Stimulated activated CD4-positive, alpha-beta T cell treated with anti-CD3 and anti-CD28 coated beads, Interleukin-2, amount 100 ng/mL, for 24 hours (primary cell): ENCODE data around the gene PIGW.

ENCODE experiments used
- DNase-seq, 2 donors: peaks; one replicate each; pipeline ENCODE4 v3.0.0-alpha.2; 2020

The PIGW gene

DNA sequence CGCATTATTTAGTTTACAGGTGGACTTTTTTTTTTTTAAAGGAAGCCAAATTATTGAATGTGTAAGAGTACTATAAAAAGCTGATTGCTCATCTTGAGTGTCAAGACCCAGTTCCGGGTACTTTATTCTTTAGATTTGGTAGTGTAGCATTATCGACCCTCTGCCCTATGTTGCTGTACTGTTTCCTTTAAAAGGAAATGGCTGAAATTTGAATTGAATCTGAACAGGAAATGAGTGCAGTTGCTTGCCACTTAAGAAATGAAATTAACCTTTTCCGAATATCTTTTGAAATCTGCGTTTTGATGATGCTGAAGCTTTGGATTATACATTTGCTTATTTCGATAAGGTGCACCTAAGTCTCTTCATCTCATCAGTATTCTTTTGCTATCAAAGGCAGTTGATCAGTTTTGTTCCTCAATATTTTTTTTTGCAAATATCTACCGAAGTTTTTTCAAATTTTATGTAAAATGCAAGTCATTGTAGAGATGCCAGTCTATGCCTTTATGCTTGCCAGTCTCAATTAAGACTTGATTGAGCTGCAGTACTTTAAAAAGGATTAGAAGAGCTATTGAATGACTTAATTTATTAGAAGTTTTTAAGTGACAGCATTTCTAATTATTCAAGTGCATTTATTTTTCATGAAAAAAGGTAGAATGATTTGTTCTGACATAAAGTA is 11.8 kb downstream of the PIGW start:
- no peak for DNase-seq

DNA sequence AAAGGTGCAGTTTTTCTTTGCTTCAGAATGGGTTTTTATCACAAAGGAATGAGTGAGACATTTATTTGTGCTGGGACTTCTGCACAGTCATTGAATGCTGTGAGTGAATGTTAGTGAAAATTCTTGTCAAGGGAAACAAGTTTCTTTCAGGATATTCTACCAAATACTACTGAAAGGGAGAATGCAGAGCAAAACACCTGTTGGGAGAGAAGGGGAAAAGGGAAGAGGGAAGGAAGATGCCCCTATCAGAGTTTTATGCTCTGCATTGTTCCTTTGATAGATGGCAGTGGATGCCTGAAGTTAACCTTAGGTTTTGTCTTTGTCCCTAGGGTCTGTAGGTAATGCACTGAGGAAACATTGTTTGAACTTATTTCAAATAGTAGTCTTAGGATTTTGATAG is 13.0 kb downstream of the PIGW start:
- no peak for DNase-seq

DNA sequence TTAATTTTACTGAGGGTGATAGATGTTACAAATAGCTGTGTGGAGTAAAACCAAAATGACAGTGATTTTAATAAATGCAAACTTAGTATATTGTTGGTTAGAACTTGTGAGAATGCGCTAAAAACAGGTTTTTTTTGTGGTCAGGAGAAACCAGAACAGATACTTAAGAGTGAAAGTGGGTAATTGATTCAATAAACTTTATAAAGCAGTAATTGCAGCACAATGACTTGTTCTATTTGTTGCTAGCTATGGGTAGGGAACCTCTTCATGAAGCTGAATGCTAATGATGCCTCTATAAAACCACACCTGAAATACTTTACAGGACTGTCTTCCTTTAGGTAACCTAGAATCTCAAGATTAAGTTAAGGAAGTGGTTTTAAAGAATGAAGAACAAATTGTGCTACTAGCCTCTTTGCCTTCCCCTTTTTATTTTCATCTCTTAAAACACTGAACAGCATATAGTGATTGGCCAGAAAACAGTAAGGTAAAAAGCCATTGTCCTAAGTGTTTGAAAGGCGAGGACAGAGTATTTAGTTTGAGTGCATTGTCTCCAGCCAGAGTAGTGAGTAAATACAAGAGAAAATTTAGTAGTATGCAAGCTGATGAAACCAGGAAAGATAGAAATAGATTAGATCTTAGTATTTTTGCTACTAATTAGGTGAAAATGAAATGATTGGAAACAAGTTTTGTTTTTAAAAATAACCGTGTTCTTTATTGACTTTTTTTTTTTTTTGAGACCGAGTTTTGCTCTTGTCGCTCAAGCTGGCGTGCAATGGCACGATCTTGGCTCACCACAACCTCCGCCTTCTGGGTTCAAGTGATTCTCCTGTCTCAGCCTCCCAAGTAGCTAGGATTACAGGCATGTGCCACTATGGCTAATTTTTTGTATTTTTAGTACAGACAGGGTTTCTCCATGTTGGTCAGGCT is 16.0 kb downstream of the PIGW start:
- no peak for DNase-seq

DNA sequence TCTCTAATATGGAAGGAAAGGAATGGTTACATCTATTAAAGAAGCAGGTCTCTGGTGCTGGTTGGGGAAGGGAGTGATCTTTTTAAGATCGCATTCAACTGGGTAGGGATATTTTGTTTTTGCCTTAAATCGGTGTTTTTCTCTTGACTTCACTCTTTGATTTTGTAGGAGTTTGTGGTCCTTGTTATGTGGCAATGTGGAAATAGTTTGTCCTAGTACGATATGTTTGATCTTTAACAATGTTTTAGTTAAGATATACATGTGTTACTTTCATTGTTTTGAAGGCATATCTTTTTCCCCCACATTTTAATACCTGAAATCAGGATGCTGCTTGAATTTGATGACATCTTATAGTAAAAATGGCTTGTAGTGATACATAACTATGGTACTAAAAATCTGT is 18.7 kb downstream of the PIGW start:
- DNase-seq = no peak

DNA sequence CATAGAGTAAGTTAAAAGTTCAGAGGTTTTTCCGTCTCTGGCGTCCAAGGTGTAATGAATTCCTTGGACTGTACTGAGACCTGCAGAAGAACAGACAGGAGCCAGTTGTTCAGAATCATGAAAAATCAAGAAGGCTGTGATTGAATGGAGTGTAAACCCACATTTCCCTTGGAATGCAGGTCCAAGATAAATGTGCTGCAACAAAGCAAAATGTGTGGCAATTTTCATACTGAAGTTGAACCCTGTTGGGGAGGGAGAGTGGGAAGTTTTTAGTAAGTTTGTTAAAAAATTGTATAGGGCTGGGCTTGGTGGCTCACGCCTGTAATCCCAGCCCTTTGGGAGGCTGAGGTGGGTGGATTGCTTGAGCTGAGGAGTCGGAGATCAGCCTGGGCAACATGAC is 31.3 kb downstream of the PIGW start:
- no peak for DNase-seq

DNA sequence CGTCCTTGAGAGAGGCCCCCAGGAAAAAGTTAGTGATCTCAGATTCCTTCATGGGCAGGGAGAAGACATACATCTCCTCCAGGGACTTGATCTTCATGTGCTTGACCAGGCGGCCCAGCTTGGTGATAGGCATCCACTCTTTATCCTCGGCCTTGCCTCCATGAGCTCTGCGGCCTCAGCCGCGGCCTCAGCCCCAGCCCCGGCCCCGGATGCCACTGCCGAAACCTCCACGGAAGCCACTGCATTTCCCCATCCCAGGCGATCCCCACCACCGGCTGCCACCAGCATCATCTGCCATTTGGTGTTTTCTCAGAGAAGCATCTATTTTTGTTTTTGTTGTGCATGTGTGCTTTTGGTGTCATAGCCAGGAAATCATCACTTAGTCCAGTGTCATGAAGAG is 40.2 kb downstream of the PIGW start:
- no peak for DNase-seq

DNA sequence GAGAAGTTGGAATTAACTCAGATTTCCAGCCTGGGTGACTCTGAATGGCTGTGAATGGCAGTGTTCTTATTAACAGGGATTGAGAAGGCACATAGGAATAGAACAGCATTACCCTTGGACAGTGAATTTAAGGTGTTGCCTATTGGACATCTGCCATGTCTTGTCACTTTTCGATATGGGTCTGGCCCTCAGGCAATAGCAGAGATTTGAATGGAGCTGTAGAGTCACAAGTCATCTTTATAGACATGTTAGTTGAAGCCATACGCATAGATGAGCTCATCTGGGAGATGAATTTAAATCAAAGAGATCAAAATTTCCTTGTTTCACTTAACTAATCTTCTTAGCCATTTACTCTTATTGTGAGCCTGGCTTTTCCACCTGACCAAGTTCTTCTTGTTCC is 42.0 kb downstream of the PIGW start:
- no peak for DNase-seq

DNA sequence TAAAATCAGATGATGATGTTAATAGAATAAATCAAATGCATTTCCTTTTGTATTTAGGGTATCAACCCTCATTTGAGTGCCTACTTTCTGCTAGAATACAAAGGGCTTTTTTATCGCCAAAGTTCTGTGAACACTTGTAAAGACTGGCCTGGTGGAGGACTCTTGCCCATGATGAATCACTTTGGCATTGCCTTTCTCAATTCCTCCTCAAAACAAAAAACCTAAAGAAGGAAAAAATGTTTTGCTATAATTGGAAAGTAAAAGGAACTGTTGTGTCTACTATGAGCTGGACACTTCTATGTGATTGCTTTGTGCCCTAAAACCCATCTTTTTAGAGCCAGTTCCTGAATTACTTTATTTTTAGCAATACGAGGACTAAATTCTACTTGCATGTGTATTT is 43.9 kb downstream of the PIGW start:
- no peak for DNase-seq

DNA sequence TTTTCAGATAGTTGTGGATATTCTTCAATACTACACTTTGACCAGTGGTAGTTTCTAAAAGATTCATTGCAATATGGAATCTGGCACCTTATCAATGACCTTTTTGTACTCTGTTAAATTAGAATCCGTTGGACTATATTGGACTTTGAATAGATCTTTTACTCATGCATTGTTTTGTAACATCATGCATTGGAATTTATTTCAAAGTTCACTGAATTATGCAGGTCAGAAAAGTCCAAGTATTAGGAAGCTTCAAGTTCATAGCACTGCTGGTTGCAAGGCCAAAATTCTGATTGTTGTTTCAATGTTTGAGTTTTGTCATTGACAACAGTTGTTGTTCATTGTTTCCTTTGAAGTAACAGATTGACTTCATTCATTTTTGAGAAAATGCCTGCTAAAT is 49.0 kb downstream of the PIGW start:
- no peak for DNase-seq

DNA sequence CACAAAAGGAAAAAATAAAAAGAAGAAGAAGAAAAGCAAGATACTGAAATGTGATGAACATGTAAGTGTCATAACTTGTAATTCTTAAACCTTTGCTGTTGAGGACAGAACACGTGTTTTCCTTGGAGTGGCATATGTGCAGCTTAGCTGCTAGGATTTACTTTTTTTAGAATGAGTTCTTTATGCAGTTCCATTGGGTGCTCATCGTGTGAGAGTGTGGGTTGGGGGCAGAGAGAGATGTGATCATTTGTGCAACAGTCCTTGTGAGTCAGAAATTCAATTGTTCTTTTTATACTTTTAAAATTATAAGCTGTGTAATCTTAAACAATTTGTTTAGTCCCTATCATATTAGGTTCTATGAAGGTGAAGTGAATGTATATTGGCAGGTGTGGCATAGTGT is 51.4 kb downstream of the PIGW start:
- DNase-seq = no peak
